Stimulated activated CD4-positive, alpha-beta T cell treated with anti-CD3 and anti-CD28 coated beads, Interleukin-4, amount 100 ng/mL, for 4 hours (primary cell): ENCODE results near the gene FOXD4L3.
"Not testable (repeated sequence)": the region's sequence is repeated elsewhere in the genome, so short reads cannot be mapped to it uniquely, and the experiment has no call there.

ENCODE experiments used
- DNase-seq, 2 experiments: peaks; one replicate each; pipeline ENCODE4 v3.0.0-alpha.2; 2020

The FOXD4L3 gene

DNA sequence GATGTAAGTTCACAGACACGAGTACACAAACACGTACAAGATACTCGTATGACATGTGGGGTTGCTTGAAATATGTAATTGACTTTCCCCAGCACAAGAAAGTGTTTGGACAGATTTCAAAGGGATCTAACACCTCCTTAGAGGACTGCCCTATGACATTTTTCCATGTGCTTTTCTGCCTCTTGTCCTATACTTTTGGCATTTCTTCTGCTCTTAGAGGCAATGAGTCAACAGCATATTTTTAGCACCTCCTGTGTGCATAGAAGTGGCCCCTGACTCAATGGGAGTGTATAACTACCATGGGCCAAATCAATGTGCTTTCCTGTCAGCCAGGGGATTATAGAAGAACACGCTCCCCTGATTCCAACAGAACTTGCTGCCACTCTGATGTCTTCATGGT is 49.0 kb downstream of the FOXD4L3 start:
- DNase-seq, result not testable (repeated sequence)
